H1 (cell line): ENCODE results near the gene PREB.
"Not testable (repeated sequence)": the region's sequence is repeated elsewhere in the genome, so short reads cannot be mapped to it uniquely, and the experiment has no call there.

Experiments
- BRCA1 ChIP-seq: IDR thresholded peaks from 2 replicates; pipeline ENCODE4 v1.6.1; 2012; ENCODE audit warnings: low read depth, low read length, improper control_type of control experiment
- EGR1 ChIP-seq: IDR thresholded peaks from 2 replicates; pipeline ENCODE4 v1.6.1; 2011; ENCODE audit warnings: low read depth, low read length, borderline replicate concordance
- EZH2 ChIP-seq: fragments of 200-600 bp; sonication (generic); IDR thresholded peaks from 2 replicates; pipeline ENCODE4 v1.7.1; 2012; ENCODE audit warnings: low read depth, mild to moderate bottlenecking, moderate library complexity, low read length, inconsistent platforms; ENCODE audit not compliant: severe bottlenecking
- KDM5A ChIP-seq: fragments of 200-600 bp; IDR thresholded peaks from 2 replicates; pipeline ENCODE4 v1.7.1; 2012; ENCODE audit warnings: mild to moderate bottlenecking, low read length, inconsistent platforms, mixed read lengths
- TF ChIP-seq, protein P1 (sequence below), 3 experiments: IDR thresholded peaks; 1 replicate in 2 of 3; 2 replicates in 1 of 3; pipeline versions ENCODE4 v1.5.1 to v1.6.1; 2011; ENCODE audit warnings: low read length in 3 of 3, mild to moderate bottlenecking in 3 of 3, inconsistent platforms in 2 of 3, low read depth in 1 of 3, moderate library complexity in 1 of 3; ENCODE audit not compliant: insufficient read depth in 1 of 3; ENCODE audit errors: control extremely low read depth in 1 of 3

DNA sequence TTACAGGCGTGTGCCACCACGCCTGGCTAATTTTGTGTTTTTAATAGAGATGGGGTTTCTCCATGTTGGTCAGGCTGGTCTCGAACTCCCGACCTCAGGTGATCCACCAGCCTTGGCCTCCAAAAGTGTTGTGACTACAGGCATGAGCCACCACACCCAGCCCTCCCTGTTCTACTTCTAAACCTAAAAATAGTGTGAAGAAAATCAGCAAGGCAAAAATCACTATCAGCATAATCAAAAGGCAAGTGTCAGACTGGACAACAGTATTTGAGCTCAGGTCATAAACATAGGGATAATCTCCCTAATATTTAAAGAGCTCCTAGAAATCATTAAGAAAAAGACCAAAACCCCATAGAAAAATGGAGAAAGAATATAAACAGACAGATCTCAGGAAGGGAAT, 41.3 kb upstream of the PREB start:
- TF ChIP-seq, protein P1, sequence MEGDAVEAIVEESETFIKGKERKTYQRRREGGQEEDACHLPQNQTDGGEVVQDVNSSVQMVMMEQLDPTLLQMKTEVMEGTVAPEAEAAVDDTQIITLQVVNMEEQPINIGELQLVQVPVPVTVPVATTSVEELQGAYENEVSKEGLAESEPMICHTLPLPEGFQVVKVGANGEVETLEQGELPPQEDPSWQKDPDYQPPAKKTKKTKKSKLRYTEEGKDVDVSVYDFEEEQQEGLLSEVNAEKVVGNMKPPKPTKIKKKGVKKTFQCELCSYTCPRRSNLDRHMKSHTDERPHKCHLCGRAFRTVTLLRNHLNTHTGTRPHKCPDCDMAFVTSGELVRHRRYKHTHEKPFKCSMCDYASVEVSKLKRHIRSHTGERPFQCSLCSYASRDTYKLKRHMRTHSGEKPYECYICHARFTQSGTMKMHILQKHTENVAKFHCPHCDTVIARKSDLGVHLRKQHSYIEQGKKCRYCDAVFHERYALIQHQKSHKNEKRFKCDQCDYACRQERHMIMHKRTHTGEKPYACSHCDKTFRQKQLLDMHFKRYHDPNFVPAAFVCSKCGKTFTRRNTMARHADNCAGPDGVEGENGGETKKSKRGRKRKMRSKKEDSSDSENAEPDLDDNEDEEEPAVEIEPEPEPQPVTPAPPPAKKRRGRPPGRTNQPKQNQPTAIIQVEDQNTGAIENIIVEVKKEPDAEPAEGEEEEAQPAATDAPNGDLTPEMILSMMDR (IDR thresholded peaks at IDR 0.05; ENCODE audit: control extremely low read depth in 1 of 3, insufficient read depth in 1 of 3, low read depth in 1 of 3, low read length in 3 of 3): not testable (repeated sequence)
- not testable (repeated sequence) for TF ChIP-seq KDM5A, BRCA1, EZH2, EGR1
